ENCODE data around the gene NEK3.

- TF ChIP-seq CTCF (conservative IDR thresholded peaks at IDR 0.05): no peak
- no peak for TF ChIP-seq EZH2 (IDR thresholded peaks at IDR 0.05; ENCODE audit: low read depth)
These were observed 67.9 kb downstream of the NEK3 start for GRCh38 chr13:52091473-52091872.
